ENCODE data around the gene VPS8.

Gene VPS8

GRCh38 chr3:185024406-185024805 is 212.4 kb downstream of the VPS8 start:
- no peak for DNase-seq

DNA sequence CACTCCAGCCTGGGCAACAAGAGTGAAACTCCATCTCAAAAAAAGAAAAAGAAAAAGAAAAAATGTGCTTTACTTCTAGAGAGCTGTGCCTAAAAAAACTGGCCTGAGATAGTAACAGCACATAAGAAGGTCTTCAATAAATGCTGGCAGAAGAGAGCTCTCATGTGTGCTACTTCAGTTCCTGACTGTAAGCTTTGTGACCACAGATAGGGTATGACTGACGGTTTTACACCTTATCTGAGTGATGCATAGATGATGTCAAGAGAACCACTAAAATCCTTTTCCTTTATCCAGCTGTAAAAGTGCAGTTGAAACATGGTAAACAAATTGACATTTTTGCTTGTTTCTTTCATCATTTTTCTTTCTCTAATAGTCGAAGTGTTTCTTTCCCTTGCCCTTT is 213.0 kb downstream of the VPS8 start:
- DNase-seq = no peak

GRCh38 chr3:185028121-185028520 is 216.2 kb downstream of the VPS8 start:
- no peak for DNase-seq

- no peak for DNase-seq
These were observed 217.1 kb downstream of the VPS8 start for GRCh38 chr3:185029086-185029485.

DNA sequence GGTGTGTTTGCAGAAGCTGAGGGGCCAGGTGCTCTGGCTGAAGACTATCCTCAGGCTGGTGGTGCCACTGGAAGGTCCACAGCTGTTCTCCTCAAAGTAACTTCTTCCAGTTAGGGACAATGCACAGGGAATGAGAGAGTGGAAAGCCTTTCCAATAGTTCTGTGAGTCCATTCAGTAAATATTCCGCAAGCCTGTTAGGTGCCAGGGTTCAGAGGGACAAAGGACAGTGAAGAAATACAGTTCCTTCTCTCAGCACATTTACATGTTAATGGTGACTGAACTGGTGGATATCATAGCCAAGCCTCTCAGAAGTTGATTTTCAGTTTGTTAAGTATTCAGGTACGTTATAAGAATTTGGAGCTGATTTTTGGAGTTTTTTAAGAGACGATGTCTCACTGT is 218.4 kb downstream of the VPS8 start:
- no peak for DNase-seq

GRCh38 chr3:185030951-185031350 is 219.0 kb downstream of the VPS8 start:
- DNase-seq = no peak

DNA sequence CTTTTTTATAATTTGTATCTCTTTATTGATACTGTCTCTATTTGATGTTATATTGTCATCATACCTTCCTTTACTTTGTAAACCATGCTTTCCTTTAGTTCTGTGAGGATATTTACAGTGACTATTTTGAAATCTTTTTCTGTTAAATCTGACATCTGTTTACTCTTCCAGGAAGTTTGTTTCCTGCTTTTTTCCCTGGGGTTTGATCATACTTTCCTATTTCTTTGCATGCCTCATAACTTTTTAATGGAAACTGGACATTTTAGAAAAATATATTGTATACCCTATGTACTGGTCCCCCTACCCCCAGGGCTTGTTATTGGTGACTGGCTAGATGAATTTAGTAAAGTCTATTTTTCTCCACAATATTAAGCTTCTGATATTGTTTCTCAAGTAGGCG is 225.8 kb downstream of the VPS8 start:
- DNase-seq = no peak

- no peak for DNase-seq
These were observed 228.5 kb downstream of the VPS8 start for GRCh38 chr3:185040425-185040824.

GRCh38 chr3:185041540-185041939 is 229.6 kb downstream of the VPS8 start:
- DNase-seq = no peak

DNA sequence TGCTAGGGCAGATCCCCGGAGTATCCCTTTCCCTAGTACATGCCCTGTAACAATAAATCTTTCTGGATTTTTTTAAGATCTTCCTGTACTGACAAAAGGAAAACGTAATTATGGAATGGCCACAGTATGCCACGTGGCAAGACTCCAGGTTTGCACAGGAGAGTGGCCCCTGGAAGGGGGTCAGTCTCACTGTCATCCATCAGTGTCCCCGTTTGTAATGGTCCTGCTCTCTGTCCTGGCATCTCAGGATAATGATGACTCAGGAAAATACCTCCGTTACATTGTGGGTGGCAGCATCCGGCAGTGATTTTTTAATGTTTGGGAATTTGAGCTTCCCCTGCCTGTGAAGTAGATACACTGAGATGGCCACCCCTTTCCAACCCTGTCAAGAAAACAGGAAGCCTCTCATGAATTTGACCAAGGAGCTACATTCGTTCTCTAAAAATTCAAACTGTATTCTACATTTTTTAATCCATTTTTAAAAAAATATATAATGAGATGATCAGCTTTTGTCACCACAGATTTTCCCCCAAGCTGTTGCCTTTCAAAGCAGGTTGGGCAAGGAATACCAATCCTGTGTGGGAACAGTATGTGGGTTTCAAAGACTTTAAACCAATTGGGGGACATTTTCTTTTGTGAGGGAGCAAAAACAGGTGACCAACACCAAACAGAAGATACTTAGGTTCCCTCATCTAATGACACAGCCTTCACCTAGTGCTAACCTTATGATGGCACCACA is 230.5 kb downstream of the VPS8 start:
- peak; percentile 1 for DNase-seq

DNA sequence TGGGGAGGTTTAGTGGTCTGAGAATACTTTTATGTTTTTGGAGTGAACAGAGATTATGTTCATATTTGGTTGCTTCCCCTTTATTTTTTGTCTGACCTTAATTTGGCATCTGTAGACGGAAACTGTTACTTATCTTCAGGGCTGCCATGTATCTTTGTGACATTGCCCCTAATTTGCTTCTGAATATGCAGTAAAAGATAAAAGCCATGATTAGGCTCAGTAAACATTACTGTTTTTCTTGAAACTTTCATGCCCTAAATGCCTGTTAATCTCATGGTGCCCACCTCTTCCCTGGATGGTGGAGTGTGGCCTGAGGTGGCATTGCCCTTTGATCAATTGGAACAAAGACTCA is 234.2 kb downstream of the VPS8 start:
- DNase-seq = no peak

GRCh38 chr3:185046603-185047002 is 234.6 kb downstream of the VPS8 start:
- no peak for DNase-seq

GRCh38 chr3:185049710-185050109 is 237.7 kb downstream of the VPS8 start:
- DNase-seq = no peak

- no peak for DNase-seq
These were observed 239.8 kb downstream of the VPS8 start for GRCh38 chr3:185051801-185052200.

DNA sequence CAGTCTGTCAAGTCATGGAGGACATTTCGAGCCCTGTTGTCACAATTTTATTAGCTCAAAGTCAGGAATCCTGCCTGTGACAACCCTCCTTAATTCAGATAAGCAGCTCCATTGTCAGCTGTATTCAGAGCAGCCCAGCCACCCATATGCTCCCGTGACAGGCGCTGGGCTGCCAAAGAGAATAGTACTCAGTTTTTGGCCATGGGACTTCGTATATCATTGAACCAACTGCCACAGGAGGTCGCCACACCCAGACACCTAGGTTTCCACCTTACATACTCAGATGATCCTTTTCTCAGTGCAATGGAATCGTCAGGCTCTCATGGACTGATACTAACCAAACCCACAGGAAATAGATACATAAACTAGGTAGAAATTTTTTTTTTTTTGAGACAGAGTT is 240.7 kb downstream of the VPS8 start:
- DNase-seq = no peak

DNA sequence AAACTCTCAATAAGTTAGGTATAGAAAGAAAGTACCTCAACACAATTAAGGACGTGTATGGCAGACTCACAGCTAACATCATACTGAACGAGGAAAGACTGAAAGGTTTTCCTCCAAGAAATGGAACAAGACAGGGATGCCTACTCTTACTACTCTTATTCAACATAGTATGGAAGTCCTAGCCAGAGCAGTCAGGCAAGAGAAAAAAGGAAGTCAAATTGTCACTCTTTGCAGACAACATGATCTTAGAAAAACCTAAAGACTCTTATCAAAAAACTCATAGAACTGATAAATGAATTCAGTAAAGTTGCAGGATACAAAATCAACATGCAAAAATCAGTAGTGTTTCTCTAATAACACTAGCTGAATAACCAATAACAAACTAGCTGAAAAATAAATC is 244.9 kb downstream of the VPS8 start:
- DNase-seq = no peak

DNA sequence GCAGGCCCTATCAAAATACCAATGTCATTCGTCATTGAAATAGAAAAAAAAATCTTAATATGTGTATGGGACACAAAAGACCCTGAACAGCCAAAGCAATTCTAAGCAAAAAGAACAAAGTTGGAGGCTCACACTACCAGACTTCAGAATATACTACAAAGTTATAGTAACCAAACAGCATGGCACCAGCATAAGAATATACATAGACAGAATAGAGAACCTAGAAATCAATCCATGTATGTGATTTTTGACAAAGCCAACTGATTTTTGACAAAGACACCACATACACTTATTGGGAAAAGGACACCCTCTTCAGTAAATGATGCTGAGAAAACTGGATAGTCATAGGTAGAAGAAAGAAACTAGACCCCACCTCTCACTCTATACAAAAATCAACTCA is 245.9 kb downstream of the VPS8 start:
- no peak for DNase-seq

DNA sequence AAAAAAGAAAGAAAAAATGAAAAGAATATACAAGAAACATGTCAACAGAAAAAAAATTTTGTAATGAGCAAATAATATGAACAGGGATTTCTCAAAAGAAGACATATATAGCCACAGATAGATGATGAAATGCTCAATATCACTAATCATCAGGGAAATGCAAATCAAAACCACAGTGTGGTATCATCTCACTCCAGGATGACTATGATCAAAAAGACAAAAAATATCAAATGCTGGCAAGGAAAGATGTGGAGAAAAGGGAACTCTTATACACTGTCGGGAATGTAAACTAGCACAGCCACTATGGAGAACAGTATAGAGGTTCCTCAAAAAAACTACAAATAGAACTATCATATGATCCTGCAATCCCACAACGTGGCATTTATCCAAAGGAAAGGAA is 246.8 kb downstream of the VPS8 start:
- DNase-seq = no peak

- no peak for DNase-seq
These were observed 247.8 kb downstream of the VPS8 start for GRCh38 chr3:185059766-185060165.

DNA sequence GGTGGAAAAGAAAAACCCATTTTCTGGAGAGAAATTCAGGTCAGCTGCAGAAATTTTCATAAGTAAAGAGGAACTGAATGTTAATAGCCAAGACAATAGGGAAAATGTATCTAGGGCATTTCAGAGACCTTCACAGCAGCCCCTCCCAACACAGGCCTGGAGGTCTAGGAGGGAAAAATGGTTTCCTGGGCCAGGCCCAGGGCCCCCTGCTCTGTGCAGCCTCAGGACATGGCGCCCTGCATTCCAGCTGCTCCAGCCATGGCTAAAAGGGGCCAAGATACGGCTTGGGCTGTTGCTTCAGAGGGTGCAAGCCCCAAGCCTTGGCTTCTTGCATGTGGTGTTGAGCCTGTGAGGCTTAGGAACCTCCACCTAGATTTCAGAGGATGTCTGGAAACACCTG is 248.7 kb downstream of the VPS8 start:
- no peak for DNase-seq

- no peak for DNase-seq
These were observed 250.2 kb downstream of the VPS8 start for GRCh38 chr3:185062191-185062590.

- DNase-seq = no peak
These were observed 251.5 kb downstream of the VPS8 start for GRCh38 chr3:185063431-185063830.

- DNase-seq = no peak
These were observed 253.1 kb downstream of the VPS8 start for GRCh38 chr3:185065059-185065458.

GRCh38 chr3:185066251-185066650 is 254.3 kb downstream of the VPS8 start:
- no peak for DNase-seq

GRCh38 chr3:185067173-185067572 is 255.2 kb downstream of the VPS8 start:
- DNase-seq = no peak

Measured in fibroblast of skin of right biceps (primary cell).